ENCODE measurements around the gene SORCS2. TPM values are rescaled to one million over a fixed set of nuclear protein-coding genes. Genes with fewer than 3 reads are reported as not detected.

SORCS2 gene
- total and polyA plus RNA-seq, 4 donors, result 2.2 to 7.7 (median 2.5) TPM

- WGBS, 2 donors, result 71 to 72% methylated on average over 9 of the region's 9 CpGs
- H3K27me3 ChIP-seq (ENCODE audit: control insufficient read depth in 3 of 3, insufficient read depth in 3 of 3, low read length in 2 of 3), result no peaks in the 10 kb centered on the region
- DNase-seq (peak in 1 of 3 donors; percentile 11), ATAC-seq (ENCODE audit: insufficient read depth, low FRiP score) (no peak)
- H3K4me1 ChIP-seq (ENCODE audit: control insufficient read depth in 5 of 5, insufficient read depth in 5 of 5, low read length in 5 of 5), result peaks cover 0 to 23% (median 0%) of the 10 kb centered on the region in 5 donors
- H3K27ac ChIP-seq (ENCODE audit: low read depth in 1 of 2, low read length in 1 of 2), result no peak overlapping the region
- H3K36me3 ChIP-seq (ENCODE audit: control insufficient read depth in 4 of 4, insufficient read depth in 4 of 4, low read length in 4 of 4), result no peaks in the 10 kb centered on the region
- H3K9ac ChIP-seq (ENCODE audit: insufficient read depth in 1 of 2, low read length in 2 of 2), result no peak overlapping the region
- no peak for TF ChIP-seq CTCF (IDR thresholded peaks at IDR 0.05; ENCODE audit: control extremely low read depth, extremely low read depth)
- no peaks in the 10 kb centered on the region for H3K9me3 ChIP-seq (ENCODE audit: control insufficient read depth in 4 of 4, insufficient read depth in 3 of 4, low read length in 3 of 4)
- H3K4me3 ChIP-seq, result no peak overlapping the region
Measured at GRCh38 chr4:7381221-7381889, 189.0 kb downstream of the SORCS2 start.

DNA sequence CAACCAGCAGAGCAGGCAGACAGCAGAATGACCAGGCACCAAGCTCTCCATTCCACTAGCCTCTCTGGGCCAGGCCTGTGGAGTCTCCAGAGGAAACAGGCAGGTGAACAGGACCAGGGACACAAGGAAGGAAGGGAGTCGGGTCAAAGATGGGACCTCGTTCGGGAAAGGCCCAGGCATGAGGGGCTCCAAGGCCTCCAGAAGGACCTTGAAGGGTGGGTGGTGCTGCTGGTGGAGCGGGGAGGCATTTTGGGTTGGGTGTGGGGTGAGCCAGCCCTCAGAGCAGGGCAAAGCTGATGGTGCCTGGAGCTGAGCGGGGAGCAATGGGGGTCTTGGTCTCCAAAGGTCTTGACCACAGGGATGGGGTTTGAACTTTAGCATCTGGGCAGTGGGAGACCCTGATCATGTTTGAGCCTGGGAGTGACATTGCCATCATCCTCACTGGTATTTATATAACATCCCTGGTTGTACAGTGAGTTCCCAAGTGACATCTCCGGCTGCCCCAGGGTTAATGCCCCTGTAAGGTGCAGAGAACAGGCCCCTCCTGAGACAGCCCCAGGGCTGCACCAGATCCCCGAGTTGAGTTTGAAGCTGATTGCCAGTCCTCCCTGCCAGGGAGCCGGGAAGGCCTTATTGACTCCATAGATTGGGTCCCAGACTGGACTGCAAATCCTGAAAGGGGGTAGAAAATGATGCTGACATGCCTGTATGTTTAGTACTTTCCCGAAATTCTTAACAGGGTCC is 189.7 kb downstream of the SORCS2 start:
- no peak overlapping the region for H3K27ac ChIP-seq (ENCODE audit: low read depth in 1 of 2, low read length in 1 of 2)
- WGBS, 2 donors, result 87 to 95% methylated on average over 9 of the region's 9 CpGs
- DNase-seq (peak in 1 of 3 donors; percentile 11), ATAC-seq (ENCODE audit: insufficient read depth, low FRiP score) (no peak)
- no peaks in the 10 kb centered on the region for H3K9me3 ChIP-seq (ENCODE audit: control insufficient read depth in 4 of 4, insufficient read depth in 3 of 4, low read length in 3 of 4)
- H3K4me1 ChIP-seq (ENCODE audit: control insufficient read depth in 5 of 5, insufficient read depth in 5 of 5, low read length in 5 of 5), result peaks cover 0 to 20% (median 0%) of the 10 kb centered on the region in 5 donors
- H3K36me3 ChIP-seq (ENCODE audit: control insufficient read depth in 4 of 4, insufficient read depth in 4 of 4, low read length in 4 of 4), result no peaks in the 10 kb centered on the region
- H3K4me3 ChIP-seq, result no peak overlapping the region
- no peak overlapping the region for H3K9ac ChIP-seq (ENCODE audit: insufficient read depth in 1 of 2, low read length in 2 of 2)
- no peak for TF ChIP-seq CTCF (IDR thresholded peaks at IDR 0.05; ENCODE audit: control extremely low read depth, extremely low read depth)
- H3K27me3 ChIP-seq (ENCODE audit: control insufficient read depth in 3 of 3, insufficient read depth in 3 of 3, low read length in 2 of 3), result no peaks in the 10 kb centered on the region

DNA sequence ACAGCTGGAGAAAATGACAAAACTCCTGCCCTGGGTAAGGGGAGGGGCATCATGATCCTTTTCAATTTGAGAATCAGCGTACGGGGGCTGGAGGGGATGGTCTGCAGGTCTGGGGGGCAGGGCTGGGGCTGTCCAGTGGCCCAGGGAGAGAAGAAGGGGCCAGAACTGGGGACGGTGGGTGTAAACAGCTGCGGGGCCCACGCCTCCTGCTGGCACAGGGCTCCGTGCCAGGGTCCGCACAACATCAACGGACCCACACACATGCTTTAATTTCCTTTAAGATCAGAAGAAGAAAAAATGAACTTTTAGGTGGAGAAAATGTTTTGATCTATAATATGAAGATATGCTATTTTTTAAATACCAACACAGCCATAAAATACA is 190.3 kb downstream of the SORCS2 start:
- TF ChIP-seq CTCF (IDR thresholded peaks at IDR 0.05; ENCODE audit: control extremely low read depth, extremely low read depth), result no peak
- no peak for ATAC-seq (ENCODE audit: insufficient read depth, low FRiP score)
- H3K27me3 ChIP-seq (ENCODE audit: control insufficient read depth in 3 of 3, insufficient read depth in 3 of 3, low read length in 2 of 3), result no peaks in the 10 kb centered on the region
- H3K4me1 ChIP-seq (ENCODE audit: control insufficient read depth in 5 of 5, insufficient read depth in 5 of 5, low read length in 5 of 5), result peaks cover 0 to 14% (median 0%) of the 10 kb centered on the region in 5 donors
- no peak overlapping the region for H3K27ac ChIP-seq (ENCODE audit: low read depth in 1 of 2, low read length in 1 of 2)
- no peak overlapping the region for H3K9ac ChIP-seq (ENCODE audit: insufficient read depth in 1 of 2, low read length in 2 of 2)
- no peaks in the 10 kb centered on the region for H3K9me3 ChIP-seq (ENCODE audit: control insufficient read depth in 4 of 4, insufficient read depth in 3 of 4, low read length in 3 of 4)
- WGBS, 2 donors, result 62 to 73% methylated on average over 8 of the region's 8 CpGs
- H3K4me3 ChIP-seq, result no peak overlapping the region
- no peaks in the 10 kb centered on the region for H3K36me3 ChIP-seq (ENCODE audit: control insufficient read depth in 4 of 4, insufficient read depth in 4 of 4, low read length in 4 of 4)
- peak in 1 of 3 donors; percentile 7 for DNase-seq
